GM12873 (cell line): ENCODE data around the gene ADAMTS16.

Experiments used
- CTCF ChIP-seq: IDR thresholded peaks from 2 replicates; pipeline ENCODE4 v1.5.1; 2012; ENCODE audit warnings: low read depth, mild to moderate bottlenecking, moderate library complexity, low read length, control low read depth; ENCODE audit not compliant: insufficient read depth; ENCODE audit errors: missing control alignments

Gene ADAMTS16

DNA sequence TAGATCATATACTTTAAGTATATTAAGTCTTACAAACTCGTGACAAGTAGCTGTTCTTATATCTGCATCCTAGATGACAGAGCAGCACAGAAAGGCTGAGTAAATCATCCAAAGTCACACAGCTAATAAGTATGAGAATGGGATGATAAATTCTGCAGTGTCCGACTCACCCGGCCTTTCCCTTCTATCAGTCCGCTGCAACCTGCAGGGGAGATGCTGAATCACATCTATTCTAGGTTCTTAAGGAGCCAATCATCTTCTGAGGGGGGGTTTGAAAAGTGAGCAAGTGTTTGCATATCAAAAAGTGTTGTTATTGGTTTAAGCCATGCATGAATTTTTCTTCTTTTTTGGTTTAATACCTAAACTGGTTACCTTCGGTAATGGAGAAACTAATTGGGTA is 38.9 kb downstream of the ADAMTS16 start:
- TF ChIP-seq CTCF, result no peak

GRCh38 chr5:5179597-5179996 is 39.5 kb downstream of the ADAMTS16 start:
- TF ChIP-seq CTCF, result no peak

DNA sequence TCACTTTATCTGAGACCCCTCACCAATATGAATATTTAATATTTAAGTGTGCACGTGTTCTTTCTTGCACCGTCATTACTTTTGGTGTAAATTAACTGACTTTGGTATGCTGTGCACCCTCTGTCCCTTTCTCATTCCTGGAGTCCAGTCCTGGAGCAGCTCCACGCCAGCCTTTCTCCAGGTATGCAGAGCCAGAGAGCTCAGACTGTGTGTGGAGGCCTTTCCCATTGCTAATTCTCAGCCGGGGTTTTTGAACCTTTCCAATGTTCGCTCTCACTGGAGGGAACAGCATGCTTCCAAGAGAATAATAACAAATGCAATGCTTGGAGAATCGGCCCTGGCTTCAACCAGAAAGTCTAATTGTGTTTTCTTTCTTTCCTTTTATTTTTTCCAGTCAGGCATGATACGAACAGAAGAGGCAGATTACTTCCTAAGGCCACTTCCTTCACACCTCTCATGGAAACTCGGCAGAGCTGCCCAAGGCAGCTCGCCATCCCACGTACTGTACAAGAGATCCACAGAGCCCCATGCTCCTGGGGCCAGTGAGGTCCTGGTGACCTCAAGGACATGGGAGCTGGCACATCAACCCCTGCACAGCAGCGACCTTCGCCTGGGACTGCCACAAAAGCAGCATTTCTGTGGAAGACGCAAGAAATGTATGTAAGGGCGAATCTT is 41.7 kb downstream of the ADAMTS16 start:
- TF ChIP-seq CTCF, result no peak

GRCh38 chr5:5182508-5183188 is 42.5 kb downstream of the ADAMTS16 start:
- no peak for TF ChIP-seq CTCF

- no peak for TF ChIP-seq CTCF
Measured at GRCh38 chr5:5183189-5183699, 43.1 kb downstream of the ADAMTS16 start.

DNA sequence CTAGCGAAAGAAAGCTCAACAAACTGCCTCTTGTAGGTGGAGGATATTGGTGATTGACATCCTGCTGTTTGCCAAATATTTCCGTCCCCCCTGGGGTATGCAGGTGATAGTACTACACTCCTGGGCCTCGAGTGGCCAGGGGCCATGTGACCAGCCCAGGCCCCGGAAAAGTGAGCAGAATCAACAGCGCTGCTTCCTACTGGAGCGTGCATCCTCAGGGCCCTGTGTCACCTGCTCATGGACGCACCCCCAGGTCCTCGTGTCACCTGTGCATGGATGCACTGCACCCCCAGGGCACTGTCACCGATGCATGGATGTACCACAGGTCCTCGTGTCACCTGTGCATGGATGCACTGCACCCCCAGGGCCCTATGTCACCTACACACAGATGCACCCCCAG is 43.8 kb downstream of the ADAMTS16 start:
- TF ChIP-seq CTCF, result no peak

GRCh38 chr5:5188376-5189050 is 48.4 kb downstream of the ADAMTS16 start:
- TF ChIP-seq CTCF, result no peak
